Measurements from ENCODE around the gene CACNA1S.

DNA sequence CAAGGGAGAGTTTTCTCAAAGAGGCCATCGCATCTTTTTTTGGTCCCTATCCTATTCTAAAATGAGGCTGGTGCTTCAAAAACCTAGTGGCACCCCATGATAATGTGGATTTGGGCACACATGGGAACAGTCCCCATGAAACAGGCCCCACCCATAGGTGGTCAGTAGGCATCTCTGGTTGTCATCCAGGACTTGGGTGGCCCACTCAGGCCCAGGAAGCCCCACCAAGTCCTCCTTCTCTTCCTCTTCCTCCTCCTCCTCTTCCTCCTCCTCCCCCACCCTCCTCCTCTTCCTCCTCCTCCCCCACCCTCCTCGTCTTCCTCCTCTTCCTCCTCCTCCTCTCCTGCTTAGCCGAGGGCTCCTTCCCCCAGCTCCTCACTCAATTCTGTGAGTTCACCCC is 554 bp downstream of the CACNA1S start:
- TF ChIP-seq CTCF (IDR thresholded peaks at IDR 0.05 in 8 of 11, conservative IDR thresholded peaks at IDR 0.05 in 3 of 11) (no peak), POLR2A (IDR thresholded peaks at IDR 0.05) (no peak)
